H1 (cell line): Measurements from ENCODE around the gene SLC25A4. TPM values are rescaled to one million over a fixed set of nuclear protein-coding genes. Genes with fewer than 3 reads are reported as not detected.

Source experiments
- BACH1 ChIP-seq: IDR thresholded peaks from 2 replicates; pipeline ENCODE4 v1.6.1; 2012; ENCODE audit warnings: low read length, improper control_type of control experiment
- BRCA1 ChIP-seq: IDR thresholded peaks from 2 replicates; pipeline ENCODE4 v1.6.1; 2012; ENCODE audit warnings: low read depth, low read length, improper control_type of control experiment
- HDAC2 ChIP-seq, 2 experiments: fragments of 300-600 bp in 1 of 2; sonication (generic) in 1 of 2; IDR thresholded peaks; 2 replicates each; pipeline ENCODE4 v1.6.1; 2011 to 2012; ENCODE audit warnings: low read depth in 2 of 2, low read length in 2 of 2, mild to moderate bottlenecking in 2 of 2, moderate library complexity in 2 of 2, borderline replicate concordance in 1 of 2, inconsistent platforms in 1 of 2
- KDM1A ChIP-seq: fragments of 200-600, 300-600 bp; sonication (generic); IDR thresholded peaks from 2 replicates; pipeline ENCODE4 v1.7.1; 2016; ENCODE audit warnings: mild to moderate bottlenecking, low read length, borderline replicate concordance
- NRF1 ChIP-seq: IDR thresholded peaks from 2 replicates; pipeline ENCODE4 v1.6.1; 2011; ENCODE audit warnings: mild to moderate bottlenecking, low read depth, low read length, improper control_type of control experiment
- RAD21 ChIP-seq, 2 experiments: IDR thresholded peaks in 1 of 2; conservative IDR thresholded peaks in 1 of 2; 2 replicates each; pipeline ENCODE4 v1.6.1; 2011; ENCODE audit warnings: low read depth in 2 of 2, low read length in 2 of 2, improper control_type of control experiment in 1 of 2, inconsistent platforms in 1 of 2, mild to moderate bottlenecking in 1 of 2, moderate library complexity in 1 of 2
- RFX5 ChIP-seq: IDR thresholded peaks from 2 replicates; pipeline ENCODE4 v1.6.1; 2011; ENCODE audit warnings: low read depth, low read length, improper control_type of control experiment, borderline replicate concordance
- TEAD4 ChIP-seq: IDR thresholded peaks from 2 replicates; pipeline ENCODE4 v1.6.1; 2012; ENCODE audit warnings: low read depth, low read length, inconsistent platforms, mixed read lengths
- polyA plus RNA-seq, 7 experiments: library from polyadenylated mRNA; depleted of rRNA in 3 of 7; stranded (reverse) in 5 of 7; unstranded in 2 of 7; fragments of >200 nt in 5 of 7; fragments of 200-250 nt in 2 of 7; gene quantifications; 1 replicate in 5 of 7; 2 replicates in 1 of 7; 4 replicates in 1 of 7; pipeline versions ENCODE4 v1.2.1 to v1.2.3, GENCODE V29; 2011 to 2013; ENCODE audit warnings: missing spikeins in 2 of 7, mixed read lengths in 2 of 7
- total RNA-seq: library from RNA; stranded (reverse); fragmentation: NEBNext Ultra II Directional; extraction: Animal tissue kit (Norgen Biotek cat#: 25700); gene quantifications from 2 replicates; pipeline ENCODE4 v1.2.1, GENCODE V29; 2021
- TF ChIP-seq, protein P1 (sequence below): fragments of 300-600 bp; sonication (generic); IDR thresholded peaks from 2 replicates; pipeline ENCODE4 v1.7.1; 2012; ENCODE audit warnings: low read length, moderate library complexity, mild to moderate bottlenecking, inconsistent platforms; ENCODE audit not compliant: insufficient replicate concordance

SLC25A4 gene
- total and polyA plus RNA-seq, 2 of the 8 experiments (the other 6 are each of a cell fraction or from before 2014, with no cell fraction given), result 41.3 to 42.0 TPM

DNA sequence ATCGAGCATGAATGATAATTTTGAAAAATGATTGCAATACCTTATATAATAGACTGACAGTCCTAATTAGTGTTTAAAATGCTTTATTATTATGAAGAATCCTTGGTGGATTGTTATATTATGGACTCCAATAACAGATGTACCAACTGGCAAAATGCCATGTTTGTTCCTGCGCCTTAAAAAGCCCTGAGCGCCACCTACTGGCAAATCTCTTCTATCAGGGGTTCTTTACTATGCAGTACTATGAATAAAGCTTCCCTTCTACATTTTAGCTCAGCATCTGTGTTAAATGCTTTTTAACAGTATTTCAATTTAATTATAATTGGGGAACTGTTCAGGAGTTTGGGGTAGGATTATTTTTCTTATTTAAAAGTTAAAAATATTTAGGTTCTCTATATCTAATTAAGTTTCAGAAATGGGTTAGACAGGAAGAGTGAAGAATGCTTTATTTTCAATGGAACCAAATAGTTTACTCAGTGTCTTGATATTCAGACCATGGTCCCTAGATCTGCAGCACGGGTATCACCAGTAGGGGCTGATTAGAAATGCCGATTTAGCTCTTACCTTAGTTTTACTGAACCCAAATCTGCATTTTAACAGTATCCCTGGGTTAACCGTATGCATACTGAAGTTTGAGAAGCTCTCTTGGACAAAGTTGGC lies 40.7 kb downstream of the SLC25A4 start (continued):
- TF ChIP-seq, protein P1, sequence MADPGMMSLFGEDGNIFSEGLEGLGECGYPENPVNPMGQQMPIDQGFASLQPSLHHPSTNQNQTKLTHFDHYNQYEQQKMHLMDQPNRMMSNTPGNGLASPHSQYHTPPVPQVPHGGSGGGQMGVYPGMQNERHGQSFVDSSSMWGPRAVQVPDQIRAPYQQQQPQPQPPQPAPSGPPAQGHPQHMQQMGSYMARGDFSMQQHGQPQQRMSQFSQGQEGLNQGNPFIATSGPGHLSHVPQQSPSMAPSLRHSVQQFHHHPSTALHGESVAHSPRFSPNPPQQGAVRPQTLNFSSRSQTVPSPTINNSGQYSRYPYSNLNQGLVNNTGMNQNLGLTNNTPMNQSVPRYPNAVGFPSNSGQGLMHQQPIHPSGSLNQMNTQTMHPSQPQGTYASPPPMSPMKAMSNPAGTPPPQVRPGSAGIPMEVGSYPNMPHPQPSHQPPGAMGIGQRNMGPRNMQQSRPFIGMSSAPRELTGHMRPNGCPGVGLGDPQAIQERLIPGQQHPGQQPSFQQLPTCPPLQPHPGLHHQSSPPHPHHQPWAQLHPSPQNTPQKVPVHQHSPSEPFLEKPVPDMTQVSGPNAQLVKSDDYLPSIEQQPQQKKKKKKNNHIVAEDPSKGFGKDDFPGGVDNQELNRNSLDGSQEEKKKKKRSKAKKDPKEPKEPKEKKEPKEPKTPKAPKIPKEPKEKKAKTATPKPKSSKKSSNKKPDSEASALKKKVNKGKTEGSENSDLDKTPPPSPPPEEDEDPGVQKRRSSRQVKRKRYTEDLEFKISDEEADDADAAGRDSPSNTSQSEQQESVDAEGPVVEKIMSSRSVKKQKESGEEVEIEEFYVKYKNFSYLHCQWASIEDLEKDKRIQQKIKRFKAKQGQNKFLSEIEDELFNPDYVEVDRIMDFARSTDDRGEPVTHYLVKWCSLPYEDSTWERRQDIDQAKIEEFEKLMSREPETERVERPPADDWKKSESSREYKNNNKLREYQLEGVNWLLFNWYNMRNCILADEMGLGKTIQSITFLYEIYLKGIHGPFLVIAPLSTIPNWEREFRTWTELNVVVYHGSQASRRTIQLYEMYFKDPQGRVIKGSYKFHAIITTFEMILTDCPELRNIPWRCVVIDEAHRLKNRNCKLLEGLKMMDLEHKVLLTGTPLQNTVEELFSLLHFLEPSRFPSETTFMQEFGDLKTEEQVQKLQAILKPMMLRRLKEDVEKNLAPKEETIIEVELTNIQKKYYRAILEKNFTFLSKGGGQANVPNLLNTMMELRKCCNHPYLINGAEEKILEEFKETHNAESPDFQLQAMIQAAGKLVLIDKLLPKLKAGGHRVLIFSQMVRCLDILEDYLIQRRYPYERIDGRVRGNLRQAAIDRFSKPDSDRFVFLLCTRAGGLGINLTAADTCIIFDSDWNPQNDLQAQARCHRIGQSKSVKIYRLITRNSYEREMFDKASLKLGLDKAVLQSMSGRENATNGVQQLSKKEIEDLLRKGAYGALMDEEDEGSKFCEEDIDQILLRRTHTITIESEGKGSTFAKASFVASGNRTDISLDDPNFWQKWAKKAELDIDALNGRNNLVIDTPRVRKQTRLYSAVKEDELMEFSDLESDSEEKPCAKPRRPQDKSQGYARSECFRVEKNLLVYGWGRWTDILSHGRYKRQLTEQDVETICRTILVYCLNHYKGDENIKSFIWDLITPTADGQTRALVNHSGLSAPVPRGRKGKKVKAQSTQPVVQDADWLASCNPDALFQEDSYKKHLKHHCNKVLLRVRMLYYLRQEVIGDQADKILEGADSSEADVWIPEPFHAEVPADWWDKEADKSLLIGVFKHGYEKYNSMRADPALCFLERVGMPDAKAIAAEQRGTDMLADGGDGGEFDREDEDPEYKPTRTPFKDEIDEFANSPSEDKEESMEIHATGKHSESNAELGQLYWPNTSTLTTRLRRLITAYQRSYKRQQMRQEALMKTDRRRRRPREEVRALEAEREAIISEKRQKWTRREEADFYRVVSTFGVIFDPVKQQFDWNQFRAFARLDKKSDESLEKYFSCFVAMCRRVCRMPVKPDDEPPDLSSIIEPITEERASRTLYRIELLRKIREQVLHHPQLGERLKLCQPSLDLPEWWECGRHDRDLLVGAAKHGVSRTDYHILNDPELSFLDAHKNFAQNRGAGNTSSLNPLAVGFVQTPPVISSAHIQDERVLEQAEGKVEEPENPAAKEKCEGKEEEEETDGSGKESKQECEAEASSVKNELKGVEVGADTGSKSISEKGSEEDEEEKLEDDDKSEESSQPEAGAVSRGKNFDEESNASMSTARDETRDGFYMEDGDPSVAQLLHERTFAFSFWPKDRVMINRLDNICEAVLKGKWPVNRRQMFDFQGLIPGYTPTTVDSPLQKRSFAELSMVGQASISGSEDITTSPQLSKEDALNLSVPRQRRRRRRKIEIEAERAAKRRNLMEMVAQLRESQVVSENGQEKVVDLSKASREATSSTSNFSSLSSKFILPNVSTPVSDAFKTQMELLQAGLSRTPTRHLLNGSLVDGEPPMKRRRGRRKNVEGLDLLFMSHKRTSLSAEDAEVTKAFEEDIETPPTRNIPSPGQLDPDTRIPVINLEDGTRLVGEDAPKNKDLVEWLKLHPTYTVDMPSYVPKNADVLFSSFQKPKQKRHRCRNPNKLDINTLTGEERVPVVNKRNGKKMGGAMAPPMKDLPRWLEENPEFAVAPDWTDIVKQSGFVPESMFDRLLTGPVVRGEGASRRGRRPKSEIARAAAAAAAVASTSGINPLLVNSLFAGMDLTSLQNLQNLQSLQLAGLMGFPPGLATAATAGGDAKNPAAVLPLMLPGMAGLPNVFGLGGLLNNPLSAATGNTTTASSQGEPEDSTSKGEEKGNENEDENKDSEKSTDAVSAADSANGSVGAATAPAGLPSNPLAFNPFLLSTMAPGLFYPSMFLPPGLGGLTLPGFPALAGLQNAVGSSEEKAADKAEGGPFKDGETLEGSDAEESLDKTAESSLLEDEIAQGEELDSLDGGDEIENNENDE, result peak; percentile 40
- TF ChIP-seq BRCA1 (no peak), HDAC2 (IDR thresholded peaks at IDR 0.05; ENCODE audit: borderline replicate concordance in 1 of 2, low read depth in 2 of 2, low read length in 2 of 2) (no peak), RAD21 (IDR thresholded peaks at IDR 0.05 in 1 of 2, conservative IDR thresholded peaks at IDR 0.05 in 1 of 2; ENCODE audit: low read depth in 2 of 2, low read length in 2 of 2) (peak; percentile 73 to 78), TEAD4 (no peak), RFX5 (no peak), BACH1 (no peak), NRF1 (no peak), KDM1A (no peak)
